EL (cell line): ENCODE measurements around the gene EFL1.
A peak's percentile ranks its signal among the peaks of the same experiment; 100 is the strongest.
"Not testable (repeated sequence)": the region's sequence is repeated elsewhere in the genome, so short reads cannot be mapped to it uniquely, and the experiment has no call there.

Source experiments
- DNase-seq: peaks from one replicate; pipeline ENCODE4 v3.0.0-alpha.2; 2016

Gene EFL1

DNA sequence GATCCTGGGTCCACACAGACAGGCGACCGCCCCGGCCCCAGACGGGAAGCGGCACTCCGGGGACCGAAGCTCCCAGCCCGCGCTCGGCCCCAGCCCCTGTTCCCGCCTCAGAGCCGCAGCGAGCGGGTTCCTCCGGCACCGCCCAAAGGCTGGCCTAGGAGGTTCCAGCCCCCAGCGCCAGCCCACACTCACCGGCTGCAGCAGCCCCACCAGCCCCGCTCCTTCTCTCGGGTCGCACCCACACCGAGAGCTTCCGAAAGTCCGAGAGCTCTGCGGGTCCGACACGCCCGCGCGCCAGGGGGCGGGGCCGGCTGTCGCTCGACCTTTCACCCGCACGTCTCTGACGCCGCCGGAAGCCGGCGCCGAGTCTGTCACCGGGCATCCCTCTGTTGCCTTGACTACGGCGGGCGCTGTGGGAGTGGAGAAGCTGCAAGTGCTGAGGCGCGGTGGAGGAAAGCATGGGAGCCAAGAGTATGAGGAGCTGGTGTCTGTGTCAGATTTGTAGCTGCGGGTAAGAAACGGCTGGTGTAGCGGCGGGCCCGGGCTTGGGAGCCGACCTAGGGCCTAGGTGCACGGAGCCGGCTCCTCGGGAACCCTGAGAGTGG, at the start of gene EFL1, which contains the start of gene SAXO2:
Gene EFL1 (minus strand): TSS at position 313 of the 605 bp plus-strand sequence. CDS start 956 bp downstream, outside the sequence.
Gene SAXO2 (plus strand): TSS at position 397 of the 605 bp plus-strand sequence. CDS start 62 bp downstream, at position 459.
- DNase-seq, result peak; percentile 90

DNA sequence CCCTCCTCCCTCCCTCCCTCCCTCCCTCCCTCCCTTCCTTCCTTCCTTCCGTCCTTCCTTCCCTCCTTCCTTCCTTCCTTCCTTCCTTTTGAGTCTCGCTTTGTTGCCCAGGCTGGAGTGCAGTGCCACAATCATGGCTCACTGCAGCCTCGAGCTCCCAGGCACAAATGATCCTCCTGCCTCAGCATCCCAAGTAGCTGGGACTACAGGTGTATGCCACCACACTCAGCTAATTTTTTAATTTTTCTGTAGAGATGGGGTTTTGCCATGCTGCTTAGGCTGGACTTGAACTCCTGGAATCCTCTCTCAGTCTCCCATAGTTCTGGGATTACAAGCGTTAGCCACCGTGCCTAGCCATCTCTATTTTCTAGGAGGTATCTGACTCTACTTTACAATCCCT, 48.8 kb upstream of the EFL1 start:
- not testable (repeated sequence) for DNase-seq

DNA sequence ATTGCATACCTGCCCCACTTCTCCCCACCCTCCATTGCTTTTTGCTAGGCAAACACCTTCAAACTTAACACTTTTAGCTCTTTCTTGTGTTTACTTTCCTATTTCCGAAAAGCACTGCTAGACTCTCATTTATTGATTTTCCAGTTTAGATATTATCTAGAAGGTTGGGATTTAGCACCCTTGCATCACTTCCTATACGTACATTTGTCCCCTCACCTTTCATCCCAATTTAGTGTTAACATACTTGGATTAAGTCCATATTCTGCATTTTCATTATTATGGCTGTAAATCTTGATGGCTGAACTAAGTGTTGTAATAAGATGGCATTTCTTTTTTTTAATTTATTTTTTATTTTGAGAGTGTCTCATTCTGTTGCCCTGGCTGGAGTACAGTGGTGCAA, 47.3 kb upstream of the EFL1 start:
- no peak for DNase-seq

DNA sequence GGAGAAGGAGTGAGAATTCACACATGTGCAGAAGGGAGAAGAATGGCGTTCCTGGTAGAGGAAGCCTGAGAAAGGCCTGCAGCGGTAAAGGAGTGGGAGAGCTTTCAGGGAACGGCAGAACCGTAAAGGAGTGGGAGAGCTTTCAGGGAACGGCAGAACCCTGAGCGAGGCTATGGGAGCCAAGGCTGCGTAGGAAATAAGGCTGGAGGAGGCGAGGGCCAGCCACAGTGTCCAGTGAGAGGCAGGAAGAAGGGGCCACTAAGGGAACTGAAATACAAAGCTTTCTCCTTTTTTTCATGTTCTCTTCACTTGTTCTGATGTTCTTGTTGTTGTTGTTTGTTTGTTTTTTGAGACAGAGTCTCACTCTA, 45.2 kb upstream of the EFL1 start:
- DNase-seq, result no peak

DNA sequence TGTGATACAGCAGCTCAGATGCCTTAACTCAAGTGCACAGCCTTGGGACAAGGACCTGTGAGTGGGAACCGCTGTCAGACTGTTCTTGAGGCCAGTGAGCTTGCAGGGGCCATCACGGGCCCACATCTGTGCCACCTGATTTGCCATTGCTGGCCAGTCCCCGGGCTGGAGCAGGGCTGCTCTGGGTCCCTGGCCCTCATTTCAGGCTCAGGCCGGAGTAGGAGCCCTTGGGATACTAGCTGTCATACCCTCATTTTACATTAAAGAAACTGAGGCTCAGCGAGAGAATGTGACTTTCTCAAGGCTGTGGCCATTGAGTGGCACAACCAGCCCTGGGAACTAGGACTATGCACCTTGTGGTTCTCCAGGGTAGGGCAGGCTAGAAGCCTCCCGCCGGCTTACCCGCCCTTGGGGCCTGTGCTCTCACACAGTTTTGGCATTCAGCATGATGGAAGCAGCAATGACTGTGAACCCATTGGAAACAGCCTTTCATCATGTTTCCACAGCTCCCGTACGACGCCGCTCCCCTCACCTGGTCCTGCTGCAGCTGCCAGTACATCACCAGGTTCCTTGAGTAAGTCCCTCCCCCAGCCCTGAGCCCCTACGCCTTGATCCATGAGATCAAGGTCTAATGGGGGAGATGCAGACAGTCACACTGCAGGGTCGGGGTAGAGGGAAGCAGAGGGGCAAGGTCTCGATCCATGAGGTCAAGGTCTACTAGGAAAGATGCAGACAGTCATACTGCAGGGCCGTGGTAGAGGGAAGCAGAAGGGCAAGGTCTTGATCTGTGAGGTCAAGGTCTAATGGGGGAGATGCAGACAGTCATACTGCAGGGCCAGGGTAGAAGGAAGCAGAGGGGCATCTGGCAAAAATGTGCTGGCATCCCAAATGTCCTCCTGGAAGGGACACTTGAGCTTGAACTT, 44.5 kb upstream of the EFL1 start:
- DNase-seq, result no peak

DNA sequence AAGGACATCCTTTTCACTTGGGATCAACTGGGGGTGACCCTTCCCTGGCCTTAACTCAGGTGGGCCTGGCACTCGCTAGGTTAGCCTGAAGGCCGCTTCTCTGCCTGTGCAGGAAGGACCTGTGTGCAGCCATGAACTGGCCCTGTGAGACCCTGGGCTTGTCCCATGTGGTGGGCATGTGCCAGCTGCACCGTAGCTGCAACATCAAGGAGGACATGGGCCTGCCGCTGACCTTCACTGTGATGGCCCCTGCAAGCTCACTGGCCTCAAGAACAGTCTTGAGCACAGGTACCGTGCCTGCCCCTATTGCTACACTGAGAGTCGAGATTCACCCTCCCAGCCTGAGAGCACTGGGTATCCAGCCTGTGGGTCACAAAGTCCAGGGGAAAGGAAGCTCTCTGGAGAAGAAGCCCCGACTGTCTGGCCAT, 43.1 kb upstream of the EFL1 start:
- no peak for DNase-seq

DNA sequence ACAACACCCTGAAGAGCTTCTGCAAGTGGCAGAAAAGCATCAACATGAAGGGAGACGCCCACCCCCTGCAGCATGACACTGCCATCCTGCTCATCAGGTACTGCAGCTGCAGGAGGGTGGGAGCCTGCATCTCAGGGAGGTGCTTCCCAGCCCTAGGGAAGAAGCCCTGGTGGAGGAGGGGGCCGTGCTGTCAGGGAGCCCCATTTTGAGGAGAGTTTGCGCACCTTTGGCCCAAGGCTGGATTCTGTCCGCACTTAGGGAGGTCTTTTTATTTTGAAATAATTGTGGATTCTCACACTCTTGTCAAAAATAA, 42.2 kb upstream of the EFL1 start:
- no peak for DNase-seq

DNA sequence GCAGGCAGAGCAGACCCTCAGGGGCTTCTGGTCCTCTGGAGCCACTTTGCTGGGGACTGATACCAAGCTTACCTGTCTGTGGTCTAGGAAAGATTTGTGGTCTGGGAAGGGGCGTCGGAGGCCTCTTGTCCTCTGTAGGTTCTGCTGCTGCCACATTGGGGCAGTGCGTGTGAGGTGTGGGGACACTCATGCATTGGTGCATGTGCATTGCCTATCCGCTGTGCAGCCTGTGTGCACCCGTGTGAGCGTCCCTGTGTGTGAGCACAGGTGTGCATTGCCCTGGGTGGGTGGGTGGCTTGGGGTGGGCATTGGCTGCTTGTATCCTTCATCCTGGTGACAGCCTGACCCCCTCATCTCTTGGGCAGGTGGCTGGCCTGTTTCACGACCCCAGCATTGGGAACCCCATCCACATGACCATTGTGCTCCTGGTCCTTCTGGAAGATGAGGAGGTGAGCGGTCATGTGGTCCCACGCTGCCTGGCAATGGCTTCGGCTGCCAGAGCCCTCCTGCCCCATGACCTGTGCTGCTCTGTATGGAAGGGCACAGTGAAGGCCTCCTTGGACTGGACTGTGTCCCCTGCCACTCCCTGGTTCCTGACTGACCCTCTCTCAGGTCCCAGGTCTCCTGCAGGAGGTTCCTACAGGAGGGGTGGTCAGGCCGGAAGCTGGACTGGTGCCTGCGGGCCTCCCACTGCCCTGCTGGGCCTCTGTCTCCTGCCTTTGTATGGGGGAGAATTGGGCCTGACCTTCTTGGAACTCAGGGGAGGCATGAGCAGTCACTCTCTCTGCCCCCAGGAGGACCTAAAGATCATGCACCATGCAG, 41.6 kb upstream of the EFL1 start:
- DNase-seq, result no peak

DNA sequence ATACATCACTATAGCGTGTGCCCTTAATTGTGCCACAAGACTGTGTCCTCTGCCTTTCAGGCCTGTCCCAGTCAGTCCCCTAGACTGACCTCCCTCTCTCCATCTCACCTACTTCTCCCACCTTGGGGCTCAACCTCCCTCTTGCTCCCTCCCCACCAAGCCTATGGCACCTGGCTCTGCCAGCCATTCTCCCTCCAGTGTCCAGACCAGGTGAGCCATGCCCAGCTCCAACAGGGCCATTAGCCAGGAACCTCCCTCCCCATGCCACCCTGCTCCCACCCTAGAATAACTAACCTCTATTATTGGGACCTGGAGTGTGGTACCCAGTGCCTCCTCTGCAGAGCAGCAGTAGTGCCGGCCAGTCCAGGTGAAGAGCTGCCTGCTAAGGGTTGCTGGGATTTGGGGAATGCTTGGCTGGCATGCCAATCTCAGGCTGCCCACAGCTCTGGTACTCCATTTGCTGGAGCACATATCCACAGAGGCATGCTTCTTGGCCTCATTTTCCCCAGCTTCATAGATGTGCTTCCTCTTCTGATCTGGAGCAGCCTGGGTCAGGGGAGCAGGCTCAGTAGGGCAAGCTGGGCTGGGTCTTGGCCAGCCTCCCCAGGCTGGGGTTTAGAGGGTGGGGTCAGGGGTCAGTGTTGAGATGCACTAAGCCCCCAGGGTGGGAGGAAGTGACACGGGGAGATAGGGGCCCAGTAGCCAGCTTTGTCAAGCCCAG, 38.9 kb upstream of the EFL1 start:
- DNase-seq, result no peak

DNA sequence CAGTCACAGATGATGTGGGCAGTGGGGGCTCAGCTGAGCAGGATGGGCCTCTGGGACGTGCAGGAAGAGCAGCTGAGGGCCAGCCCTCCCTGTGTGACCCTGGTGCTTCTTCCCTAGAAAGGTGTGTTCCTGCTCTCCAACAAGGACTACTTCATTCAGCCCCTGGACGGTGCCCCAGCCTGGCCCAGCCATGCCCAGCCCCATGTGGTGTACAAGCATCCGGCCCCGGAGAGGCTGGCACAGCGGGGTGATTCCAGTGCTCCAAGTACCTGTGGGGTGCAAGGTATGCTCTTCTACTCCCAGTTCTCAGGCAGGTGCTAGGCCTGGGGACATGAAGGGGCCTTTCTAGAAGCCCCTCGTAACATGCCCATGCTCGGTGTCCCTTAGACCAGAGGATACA, 38.3 kb upstream of the EFL1 start:
- no peak for DNase-seq

DNA sequence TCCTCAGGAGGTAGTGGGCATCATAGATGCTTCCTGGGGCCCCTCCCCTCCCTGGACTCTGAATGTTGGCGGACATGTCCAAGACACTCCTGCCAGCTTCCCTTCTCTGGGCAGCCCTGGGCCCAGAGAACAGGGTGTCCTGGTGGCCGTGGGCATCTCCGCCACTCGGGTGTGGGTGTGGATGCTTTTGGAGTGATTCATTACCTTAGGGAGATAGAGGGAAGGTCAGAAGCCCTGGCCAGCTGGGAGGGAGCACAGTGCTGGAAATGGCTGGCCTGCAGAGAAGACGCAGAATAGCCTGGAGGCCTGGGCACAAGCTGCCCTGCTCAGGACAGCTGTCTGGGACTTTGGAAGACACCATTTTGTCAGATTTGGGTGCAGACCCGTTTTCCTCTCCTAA, 37.8 kb upstream of the EFL1 start:
- DNase-seq, result peak; percentile 56

DNA sequence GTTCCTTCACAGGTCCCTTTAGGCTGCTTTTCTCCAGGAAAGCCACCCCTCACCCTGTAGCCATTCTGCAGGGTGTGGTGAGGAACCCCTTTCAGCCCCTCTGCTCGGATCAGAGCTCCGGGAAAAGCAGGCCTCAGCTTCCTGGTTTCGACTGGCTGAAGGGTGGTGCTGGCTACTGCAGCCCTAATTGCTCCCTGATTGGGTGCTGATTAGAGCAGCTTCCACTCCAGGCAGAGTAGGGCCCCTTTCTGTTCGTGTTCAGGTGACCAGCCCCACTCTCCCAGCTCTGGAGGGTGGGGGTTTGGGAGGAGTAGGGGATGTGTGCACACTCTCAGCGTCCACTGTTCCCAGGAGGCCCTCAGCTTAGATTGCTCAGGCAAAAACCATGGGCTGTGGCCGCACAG, 37.0 kb upstream of the EFL1 start:
- DNase-seq, result not testable (repeated sequence)

DNA sequence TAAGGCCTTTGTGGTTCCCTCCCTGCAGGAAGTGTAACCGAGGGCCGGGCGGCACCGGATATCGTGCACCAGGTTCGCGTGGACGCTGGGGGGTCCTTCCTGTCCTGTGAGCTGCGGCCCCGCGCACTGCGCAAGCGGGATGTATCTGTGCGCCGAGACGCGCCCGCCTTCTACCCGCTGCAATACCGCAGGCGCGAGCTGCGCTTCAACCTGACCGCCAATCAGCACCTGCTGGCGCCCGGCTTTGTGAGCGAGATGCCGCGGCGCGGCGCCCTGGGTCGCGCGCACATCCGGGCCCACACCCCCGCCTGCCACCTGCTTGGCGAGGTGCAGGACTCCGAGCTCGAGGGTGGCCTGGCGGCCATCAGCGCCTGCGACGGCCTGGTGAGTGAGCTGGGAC, 36.0 kb upstream of the EFL1 start:
- no peak for DNase-seq

DNA sequence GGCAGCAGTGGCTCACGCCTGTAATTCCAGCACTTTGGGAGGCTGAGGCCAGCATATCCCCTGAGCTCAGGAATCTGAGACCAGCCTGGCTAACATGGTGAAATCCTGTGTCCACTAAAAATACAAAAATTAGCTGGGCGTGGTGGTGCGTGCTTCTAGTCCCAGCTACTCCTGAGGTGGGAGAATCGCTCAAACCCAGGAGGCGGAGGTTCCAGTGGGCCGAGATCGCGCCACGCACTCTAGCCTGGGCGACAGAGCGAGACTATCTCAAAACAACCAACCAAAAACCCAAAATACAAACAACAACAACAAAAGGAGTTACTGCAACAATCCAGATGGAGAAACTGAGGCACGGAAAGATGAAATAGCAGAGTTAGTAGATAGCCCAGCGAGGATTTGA, 35.5 kb upstream of the EFL1 start:
- no peak for DNase-seq

DNA sequence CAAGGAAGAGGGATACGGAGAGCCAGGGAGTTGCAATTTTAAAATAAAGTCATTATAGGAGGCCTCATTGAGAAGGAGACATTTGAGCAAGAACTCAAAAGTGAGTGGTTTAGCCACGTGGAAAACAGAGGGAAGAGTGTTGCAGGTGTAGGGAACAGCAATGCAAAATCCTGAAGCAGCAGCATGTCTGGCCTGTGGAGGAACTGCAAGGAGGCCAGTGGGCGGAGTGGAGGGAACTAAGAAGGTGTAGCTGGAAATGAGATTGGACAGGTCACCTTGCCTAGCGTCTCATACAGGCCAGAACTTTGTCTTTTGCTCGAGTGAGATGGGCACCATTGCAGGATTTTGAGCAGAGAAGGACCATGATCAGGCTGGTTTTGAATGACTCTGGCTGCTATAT, 35.0 kb upstream of the EFL1 start:
- DNase-seq, result no peak

DNA sequence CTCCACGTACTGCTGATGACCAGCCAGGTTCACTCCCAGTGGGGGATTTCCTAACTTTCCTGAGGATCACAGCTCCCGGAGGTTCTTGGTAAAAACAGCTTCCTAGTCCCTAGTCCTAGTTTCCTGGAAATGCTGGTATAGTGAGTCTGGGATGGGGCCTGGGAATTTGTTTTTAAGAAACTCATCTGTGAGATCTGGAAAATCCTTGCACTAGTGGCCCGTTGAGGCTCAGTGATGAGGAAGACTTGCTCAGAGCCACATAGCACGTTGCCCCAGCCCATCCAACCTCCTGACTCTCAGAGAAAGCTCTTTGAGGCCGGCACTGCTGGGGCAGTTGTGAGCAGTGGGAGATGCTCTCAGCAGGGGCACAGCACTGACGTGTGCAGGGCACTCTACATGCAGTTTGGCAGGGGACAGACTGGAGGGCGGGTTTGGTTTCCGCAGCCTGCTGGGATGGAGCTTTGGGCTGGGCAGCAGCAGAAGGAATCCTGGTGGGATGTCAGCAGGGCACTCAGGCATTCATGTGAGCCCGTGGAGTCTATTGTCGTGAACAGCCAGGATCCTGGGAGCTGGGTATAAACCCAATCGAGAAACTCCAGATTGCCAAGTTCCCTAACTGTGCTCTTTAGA, 31.6 kb upstream of the EFL1 start:
- DNase-seq, result no peak

DNA sequence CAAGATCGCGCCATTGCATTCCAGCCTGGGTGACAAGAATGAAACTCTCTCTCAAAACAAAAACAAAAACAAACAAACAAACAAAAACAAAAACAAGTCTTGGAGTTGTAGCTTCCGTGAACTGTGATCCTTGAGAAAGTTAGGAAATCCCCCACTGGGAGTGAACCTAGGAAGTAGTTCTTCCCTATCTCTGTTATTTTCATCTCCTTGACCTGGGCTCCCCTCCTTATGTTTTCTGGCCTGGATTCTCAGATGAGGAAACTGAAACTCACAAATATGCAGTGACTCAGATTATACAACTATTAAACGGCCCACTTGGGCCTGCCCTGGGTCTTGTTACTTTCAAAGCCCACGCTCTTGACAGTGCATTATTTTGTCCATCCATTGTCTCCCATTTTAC, 29.7 kb upstream of the EFL1 start:
- DNase-seq, result peak; percentile 27

DNA sequence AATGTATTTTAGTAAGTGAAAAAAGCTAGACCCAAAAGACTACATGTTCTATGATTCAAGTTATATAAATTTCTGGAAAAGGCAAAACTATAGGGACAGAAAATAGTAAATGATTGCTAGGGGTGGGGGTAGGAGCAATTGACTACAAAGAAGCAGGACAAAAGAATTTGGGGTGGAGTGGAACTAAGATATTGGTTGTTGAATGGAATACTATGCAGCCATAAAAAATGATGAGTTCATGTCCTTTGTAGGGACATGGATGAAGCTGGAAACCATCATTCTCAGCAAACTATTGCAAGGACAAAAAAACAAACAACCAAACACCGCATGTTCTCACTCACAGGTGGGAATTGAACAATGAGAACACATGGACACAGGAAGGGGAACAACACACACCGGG, 25.7 kb upstream of the EFL1 start:
- not testable (repeated sequence) for DNase-seq

DNA sequence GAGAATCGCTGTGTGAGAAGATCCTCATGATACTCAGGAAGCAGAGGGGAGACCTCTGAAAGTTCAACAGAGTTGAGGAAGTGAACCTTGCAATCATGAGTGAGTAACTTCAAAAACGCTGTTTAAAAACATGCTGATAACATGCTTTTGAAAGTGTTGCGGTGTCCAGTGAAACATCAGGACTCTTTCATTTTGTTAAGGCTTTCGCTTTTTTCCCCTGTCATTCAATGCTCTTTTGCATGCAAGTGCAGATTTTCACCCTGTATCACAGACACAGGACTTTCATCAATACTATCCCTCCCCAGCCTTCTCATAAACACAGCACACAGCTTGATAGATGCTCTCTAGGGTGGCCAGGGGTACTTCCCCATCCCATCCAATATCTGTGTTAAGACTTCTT, 23.9 kb upstream of the EFL1 start:
- DNase-seq, result not testable (repeated sequence)

DNA sequence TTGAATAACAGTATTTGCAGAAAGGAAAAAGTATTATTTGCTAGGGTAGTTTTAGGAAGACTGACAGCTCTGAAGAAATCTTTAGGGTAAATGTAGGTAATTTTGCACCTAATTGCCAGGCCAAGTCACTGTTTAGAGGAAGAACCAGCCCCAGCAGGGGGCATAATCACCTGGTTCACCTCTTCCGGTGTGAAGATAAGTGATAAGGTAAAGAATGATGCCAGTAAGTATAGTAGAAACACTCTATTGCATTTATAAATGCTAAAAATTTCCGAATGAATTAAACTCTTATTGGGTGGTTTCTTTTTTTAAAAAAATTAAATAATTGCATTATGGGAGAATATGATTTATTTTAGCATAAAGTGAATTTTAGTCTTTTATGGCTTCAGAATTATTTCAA, 21.8 kb upstream of the EFL1 start:
- DNase-seq, result not testable (repeated sequence)

DNA sequence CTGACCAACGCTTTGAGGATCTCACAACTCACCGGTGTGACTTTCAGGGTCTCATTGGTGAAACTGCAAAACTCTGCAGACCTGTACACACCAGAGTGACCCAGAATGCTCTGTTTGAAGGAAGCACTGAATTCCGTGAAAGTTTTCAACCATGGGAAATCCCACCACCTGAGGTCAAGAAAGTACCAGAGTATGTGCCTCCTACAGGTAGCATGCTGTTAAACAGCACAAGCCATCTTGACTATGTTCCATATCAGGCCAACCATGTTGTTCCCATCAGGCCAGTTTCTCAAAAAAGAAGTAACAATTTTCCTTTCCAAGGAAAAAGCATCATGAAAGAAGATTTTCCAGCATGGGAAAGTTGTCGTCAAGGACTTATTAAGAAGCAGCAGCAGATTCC, 19.9 kb upstream of the EFL1 start:
- not testable (repeated sequence) for DNase-seq

DNA sequence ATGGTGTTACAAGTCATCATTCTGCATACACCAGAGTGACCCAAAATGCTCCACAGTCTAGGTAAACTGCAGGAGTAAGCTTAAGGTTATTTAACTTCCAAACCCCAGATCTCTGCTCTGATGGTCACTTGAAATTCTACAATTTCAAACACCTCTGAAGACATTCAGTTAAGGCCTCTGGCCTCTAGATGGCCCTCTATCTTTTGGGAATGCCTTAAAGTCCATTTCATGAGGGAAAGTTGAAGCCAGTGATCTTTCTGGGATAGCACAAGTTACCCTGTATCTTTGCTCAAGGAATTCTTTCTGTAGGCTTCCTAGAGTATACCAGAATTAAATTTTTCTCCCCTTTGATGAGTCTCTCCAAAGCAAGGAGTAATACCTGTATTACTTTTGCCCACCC, 18.7 kb upstream of the EFL1 start:
- DNase-seq, result not testable (repeated sequence)
